Embryonic facial prominence (tissue), 1 donor: Measurements from ENCODE around the gene PRAME.
"Not testable (repeated sequence)": the region's sequence is repeated elsewhere in the genome, so short reads cannot be mapped to it uniquely, and the experiment has no call there.

ENCODE experiments used
- DNase-seq: peaks from one replicate; pipeline ENCODE4 v3.0.0-alpha.2; 2016; ENCODE audit errors: extremely low spot score

Gene PRAME

DNA sequence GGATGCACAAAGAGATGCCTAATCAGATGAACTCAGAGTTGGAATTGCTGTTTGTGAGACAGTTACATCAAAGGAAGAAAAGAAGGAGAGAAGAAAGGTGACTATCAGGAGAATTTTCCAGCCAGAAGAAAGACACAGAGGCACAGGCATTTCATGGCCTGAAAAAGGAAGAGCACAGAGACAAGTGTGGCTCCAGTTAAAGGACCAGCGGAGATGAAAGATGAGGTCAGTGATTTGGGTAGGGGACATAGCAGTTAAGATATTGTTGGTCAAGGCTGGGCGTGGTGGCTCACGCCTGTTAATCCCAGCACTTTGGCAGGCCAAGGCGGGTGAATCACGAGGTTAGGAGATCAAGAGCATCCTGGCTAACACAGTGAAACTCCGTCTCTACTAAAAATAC is 35.6 kb downstream of the PRAME start:
- DNase-seq, result no peak

DNA sequence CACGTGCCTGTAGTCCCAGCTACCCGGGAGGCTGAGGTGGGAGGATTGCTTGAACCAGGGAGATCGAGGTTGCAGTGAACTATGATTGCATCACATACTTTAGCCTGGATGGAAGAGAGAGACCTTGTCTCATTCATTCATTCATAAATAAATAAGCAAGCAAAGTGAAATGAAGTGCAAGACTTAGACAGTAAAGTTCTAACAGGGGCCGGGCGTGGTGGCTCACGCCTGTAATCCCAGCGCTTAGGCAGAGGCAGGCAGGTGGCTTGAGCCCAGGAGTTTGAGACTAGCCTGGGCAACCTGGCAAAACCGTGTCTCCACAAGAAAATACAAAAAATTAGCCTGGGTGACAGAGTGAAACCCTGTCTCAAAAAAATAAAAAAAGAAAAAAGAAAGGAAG is 37.4 kb downstream of the PRAME start:
- no peak for DNase-seq

- DNase-seq, result no peak
Measured at GRCh38 chr22:22520667-22521602, 38.1 kb downstream of the PRAME start.

- no peak for DNase-seq
Measured at GRCh38 chr22:22520020-22520656, 38.9 kb downstream of the PRAME start, which contains the start of gene ZNF280A. Gene ZNF280A, minus strand, starts transcription at chr22:22520270. Its CDS starts 4,640 bp downstream, at chr22:22515630.

DNA sequence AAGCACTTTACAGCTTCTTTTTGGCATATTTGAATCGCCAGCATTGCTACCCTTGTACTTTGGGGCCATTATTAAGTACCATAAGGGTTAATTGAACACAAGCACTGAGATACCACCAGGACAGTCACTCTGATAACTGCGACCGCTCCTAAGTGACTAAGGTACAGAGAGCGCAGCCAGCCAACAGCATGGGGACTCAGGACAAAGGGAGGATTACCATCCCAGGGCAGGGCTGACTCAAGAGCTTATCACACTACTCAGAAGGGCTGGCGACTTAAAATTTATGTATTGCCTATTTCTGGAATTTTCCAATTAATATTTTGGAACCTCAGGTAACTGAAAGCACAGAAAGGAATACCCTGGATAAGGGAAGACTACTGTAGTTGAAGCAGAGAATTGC is 39.5 kb downstream of the PRAME start:
- DNase-seq, result no peak

GRCh38 chr22:22516992-22517391 is 42.1 kb downstream of the PRAME start:
- DNase-seq, result no peak

GRCh38 chr22:22515890-22516289 is 43.2 kb downstream of the PRAME start:
- no peak for DNase-seq

DNA sequence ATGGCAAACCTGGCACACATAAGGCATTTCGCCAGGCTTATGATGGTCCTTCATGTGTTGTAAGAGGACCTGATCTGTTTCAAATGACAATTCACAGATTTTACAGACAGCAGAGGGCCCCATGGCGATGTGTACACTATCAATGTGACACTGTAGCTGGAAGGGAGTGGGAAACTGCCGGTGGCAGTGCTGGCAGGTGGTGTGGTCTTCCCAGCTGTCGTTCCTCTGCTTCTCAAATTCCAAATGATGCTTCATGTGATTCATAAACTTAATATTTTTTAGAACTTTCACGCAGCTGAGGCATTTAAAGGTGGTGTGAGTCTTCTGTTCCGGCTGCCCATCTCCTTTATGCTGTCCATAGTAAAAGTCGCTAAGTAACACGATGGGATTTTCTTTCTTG is 44.6 kb downstream of the PRAME start:
- DNase-seq, result not testable (repeated sequence)

- no peak for DNase-seq
Measured at GRCh38 chr22:22513619-22514018, 45.4 kb downstream of the PRAME start.

DNA sequence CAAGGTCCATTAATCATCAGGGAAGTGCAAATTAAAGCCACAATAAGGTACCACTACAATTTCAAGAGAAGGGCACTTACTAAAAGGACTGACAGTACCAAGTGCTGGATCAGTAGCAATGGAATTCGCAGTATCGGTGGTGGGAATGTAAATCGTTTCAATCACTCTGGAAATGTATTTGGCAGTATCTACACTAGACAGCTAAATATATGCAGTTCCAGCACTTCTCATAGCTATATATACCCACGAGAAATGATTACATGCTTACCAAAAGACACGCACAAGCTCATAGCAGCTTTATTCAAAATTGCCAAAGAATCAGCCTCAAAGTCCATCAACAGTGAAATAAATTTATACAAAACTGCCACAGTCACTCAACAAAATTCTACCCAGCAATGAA is 46.1 kb downstream of the PRAME start:
- DNase-seq, result no peak

GRCh38 chr22:22510833-22511232 is 48.2 kb downstream of the PRAME start:
- DNase-seq, result not testable (repeated sequence)

DNA sequence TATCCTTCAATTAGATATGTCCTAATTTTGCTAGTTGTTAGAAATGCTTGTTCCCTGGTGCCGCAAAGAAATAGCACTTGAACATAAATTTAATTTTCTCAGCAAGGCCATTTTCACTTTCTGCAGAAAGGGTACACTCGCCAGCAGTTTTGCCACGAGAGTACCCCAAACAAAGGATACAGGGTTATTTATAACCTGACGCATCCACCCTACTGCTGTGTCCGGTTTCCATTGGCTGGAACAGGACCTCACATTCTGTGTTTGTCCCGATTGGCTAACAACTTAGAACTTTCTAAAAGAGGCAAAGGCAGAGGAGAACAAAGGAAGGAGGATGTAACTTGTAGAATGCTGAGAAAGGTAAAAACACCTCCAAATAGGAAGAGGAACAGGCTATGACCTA is 49.2 kb downstream of the PRAME start:
- DNase-seq, result not testable (repeated sequence)

DNA sequence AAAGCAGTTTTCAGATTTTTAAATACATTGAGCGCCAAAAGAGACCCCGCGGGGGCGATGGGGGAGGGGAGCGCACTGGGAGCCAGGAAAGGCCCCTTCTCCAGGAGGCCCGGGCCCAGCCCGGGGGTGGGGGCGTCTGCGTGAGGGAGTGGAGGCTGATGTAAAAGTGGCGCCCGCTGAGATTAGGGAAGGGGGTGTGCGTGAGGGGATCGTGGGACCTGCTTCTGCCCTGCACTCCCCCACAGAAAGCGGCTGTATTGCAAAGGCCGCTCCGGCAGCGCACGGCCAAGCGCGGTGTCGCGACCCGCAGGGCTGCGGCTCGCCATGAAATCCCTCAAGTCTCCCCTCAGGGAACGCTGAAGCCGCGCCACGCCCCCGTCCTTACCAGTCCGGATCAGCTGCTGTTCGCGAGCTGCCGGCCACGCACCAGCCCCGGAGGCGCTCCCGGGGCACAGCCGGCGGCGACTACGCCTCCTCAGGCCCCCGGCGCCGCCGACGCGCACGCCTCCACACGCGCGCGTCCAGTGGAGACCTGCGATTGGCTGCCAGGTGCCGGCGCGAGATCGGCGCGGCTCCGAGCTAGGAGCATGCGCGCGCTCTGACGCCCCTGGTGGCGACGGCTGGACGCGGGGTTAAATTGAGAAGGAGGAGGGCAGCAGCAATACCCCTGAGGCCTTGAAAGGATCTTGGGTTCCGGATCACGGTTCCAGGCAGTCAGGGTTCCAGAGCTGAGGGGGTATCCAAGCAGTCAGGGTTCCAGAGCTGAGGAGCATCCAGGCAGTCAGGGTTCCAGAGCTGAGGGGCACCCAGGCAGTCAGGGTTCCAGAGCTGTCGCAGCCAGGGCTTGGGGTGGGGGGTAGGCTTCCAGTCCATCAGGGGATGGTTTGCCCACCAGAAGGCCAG is 50.5 kb downstream of the PRAME start, which contains the start of gene ZNF280B:
ZNF280B (minus strand) TSS at position 469 of the 903 bp plus-strand sequence. CDS start 19,344 bp downstream, outside the sequence.
- DNase-seq, result peak; percentile 20

DNA sequence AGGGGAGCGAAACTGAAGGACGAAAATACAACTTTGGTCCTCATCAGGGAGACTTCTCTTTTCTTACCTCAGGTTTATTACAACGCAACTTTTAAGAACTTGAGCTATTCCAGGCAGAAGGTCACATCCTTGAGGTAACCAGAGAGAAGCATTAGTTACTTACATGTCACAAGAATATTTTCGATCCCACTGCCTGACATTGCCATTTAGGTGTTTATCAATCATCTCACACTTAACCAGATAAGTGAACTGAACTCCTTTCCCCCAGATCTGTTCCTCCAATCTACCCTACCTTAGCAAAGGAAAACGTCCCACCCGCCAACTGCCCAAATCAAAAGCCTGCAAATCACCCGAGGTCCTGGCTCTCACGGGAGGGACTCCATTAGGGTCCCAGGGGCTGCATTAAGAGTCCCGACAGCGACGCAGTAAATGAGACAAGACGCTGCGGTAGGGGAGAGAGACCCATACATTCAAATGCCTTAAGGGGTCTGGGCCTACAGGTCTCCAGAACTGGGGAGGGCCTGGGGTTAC is 51.3 kb downstream of the PRAME start:
- DNase-seq, result no peak

DNA sequence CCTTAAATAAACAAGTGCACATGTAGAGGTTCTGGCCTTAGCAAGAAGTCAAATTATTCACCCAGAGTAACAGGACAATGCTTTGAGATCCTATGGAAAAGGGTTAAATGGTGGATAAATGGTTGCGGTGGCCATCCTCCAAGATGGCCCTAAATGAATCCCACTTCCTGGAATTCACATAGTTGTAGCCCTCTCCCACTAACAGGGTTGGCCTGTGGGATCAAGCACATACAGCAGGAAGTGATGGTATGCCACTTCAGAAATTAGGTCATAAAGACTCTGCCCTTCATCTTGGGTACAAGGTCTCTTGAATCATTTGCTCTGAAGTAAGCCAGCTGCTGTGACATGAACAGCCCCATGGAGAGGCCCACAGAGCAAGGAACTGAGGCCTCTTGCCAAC is 52.3 kb downstream of the PRAME start:
- no peak for DNase-seq

DNA sequence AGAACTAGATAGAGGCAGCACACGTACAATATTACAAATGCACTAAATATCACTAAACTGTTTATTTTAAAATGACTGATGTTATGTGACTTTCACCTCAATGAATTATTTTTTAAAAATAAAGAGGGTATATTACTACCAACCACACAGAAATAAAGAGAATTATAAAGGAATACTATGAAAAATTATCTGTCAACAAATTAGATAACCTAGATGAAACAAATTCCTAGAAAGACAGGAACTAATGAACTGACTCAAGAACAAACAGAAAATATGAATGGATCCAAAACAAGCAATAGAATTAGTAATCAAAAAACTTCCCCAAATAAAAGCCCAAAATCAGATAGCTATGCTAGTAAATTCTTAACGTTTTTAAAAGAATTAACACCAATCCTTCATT is 60.8 kb downstream of the PRAME start:
- no peak for DNase-seq
